Sciatic nerve (tissue), 2 donors: Measurements from ENCODE around the gene SLC39A3. TPM values are rescaled to one million over a fixed set of nuclear protein-coding genes. Genes with fewer than 3 reads are reported as not detected.
"Not testable (repeated sequence)": the region's sequence is repeated elsewhere in the genome, so short reads cannot be mapped to it uniquely, and the experiment has no call there.

Experiments used
- ATAC-seq: fragments of 200-7000 bp; cut with Tn5 transposase; one replicate; pipeline ENCODE4 v1.9.1; 2020; ENCODE audit warnings: mild to moderate bottlenecking, moderate library complexity
- DNase-seq: peaks from one replicate; pipeline ENCODE4 v3.0.0-alpha.2; 2020; ENCODE audit warnings: low spot score
- intact Hi-C: fragments of 100-400 bp; cut with DNase I; formaldehyde crosslinking; loops from one replicate; pipeline ENCODE4 v1.14.2; 2022
- total RNA-seq: library from RNA; stranded (reverse); fragmentation: NEBNext Ultra II Directional; extraction: Animal tissue kit (Norgen Biotek cat#: 25700); gene quantifications from one replicate; pipeline ENCODE4 v1.2.1, GENCODE V29; 2021
- donor health status: DM: no; HTN: no; CAD: no.
- donor health status: DM: no; HTN: no; CAD: no.

Gene SLC39A3
- total RNA-seq, 1 donor from 2014 or later: 11.7 TPM

- no peak for DNase-seq
- intact Hi-C loops: no loop called here
- no peak for ATAC-seq
Observed at GRCh38 chr19:2715470-2716274, 24.1 kb downstream of the SLC39A3 start.

GRCh38 chr19:2714531-2715269 is 25.1 kb downstream of the SLC39A3 start:
- no peak for DNase-seq
- intact Hi-C loops: no loop called here
- no peak for ATAC-seq

- intact Hi-C loops, ATAC-seq, DNase-seq: not testable (repeated sequence)
Observed at GRCh38 chr19:2714102-2714501, 25.7 kb downstream of the SLC39A3 start.

- DNase-seq: not testable (repeated sequence)
Observed at GRCh38 chr19:2713170-2713569, 26.6 kb downstream of the SLC39A3 start.

GRCh38 chr19:2711875-2712205 is 28.0 kb downstream of the SLC39A3 start:
- ATAC-seq (no peak), DNase-seq (no peak)
- intact Hi-C loops: no loop called here

More at GRCh38 chr19:2713170-2713569, 26.6 kb downstream of the SLC39A3 start:
- ATAC-seq, intact Hi-C loops: not testable (repeated sequence)

- DNase-seq: no peak
- intact Hi-C loops: no loop called here
- ATAC-seq: no peak
Observed at GRCh38 chr19:2711172-2711874, 28.5 kb downstream of the SLC39A3 start.

- no peak for ATAC-seq
- intact Hi-C loops: no loop called here
- no peak for DNase-seq
Observed at GRCh38 chr19:2706251-2706650, 33.6 kb downstream of the SLC39A3 start.

GRCh38 chr19:2703691-2704216 is 36.1 kb downstream of the SLC39A3 start:
- intact Hi-C loops: no loop called here

GRCh38 chr19:2703077-2703437 is 36.8 kb downstream of the SLC39A3 start:
- intact Hi-C loops: no loop called here
- no peak for ATAC-seq
- DNase-seq: no peak

More at GRCh38 chr19:2703691-2704216, 36.1 kb downstream of the SLC39A3 start:
- ATAC-seq: no peak
- DNase-seq: no peak

- intact Hi-C loops: no loop called here
- ATAC-seq (peak; percentile 99), DNase-seq (peak; percentile 96)
Observed at GRCh38 chr19:2702170-2703076, 37.4 kb downstream of the SLC39A3 start, which contains the start of gene GNG7. Gene GNG7 (minus strand): TSS chr19:2702694. CDS start chr19:2520688, 182,006 bp downstream.

- DNase-seq (no peak), ATAC-seq (no peak)
- intact Hi-C loops: no loop called here
Observed at GRCh38 chr19:2701361-2702169, 38.3 kb downstream of the SLC39A3 start.

- DNase-seq (no peak), ATAC-seq (no peak)
- intact Hi-C loops: no loop called here
Observed at GRCh38 chr19:2700660-2701360, 39.0 kb downstream of the SLC39A3 start.

- ATAC-seq (no peak), DNase-seq (no peak)
- intact Hi-C loops: no loop called here
Observed at GRCh38 chr19:2699413-2700140, 40.2 kb downstream of the SLC39A3 start.

- intact Hi-C loops: no loop called here
- DNase-seq (no peak), ATAC-seq (no peak)
Observed at GRCh38 chr19:2694196-2694595, 45.6 kb downstream of the SLC39A3 start.

GRCh38 chr19:2693492-2694160 is 46.2 kb downstream of the SLC39A3 start:
- ATAC-seq (no peak), DNase-seq (no peak)
- intact Hi-C loops: no loop called here

- intact Hi-C loops: no loop called here
- no peak for DNase-seq
- ATAC-seq: no peak
Observed at GRCh38 chr19:2691951-2692350, 47.9 kb downstream of the SLC39A3 start.
